Ovary (tissue), 9 donors: ENCODE measurements around the gene CBLN4. TPM values are rescaled to one million over a fixed set of nuclear protein-coding genes. Genes with fewer than 3 reads are reported as not detected.

ENCODE experiments used
- DNase-seq, 5 donors: peaks; one replicate each; pipeline ENCODE4 v3.0.0-alpha.2; 2019 to 2020
- H3K27ac ChIP-seq, 2 donors: fragments of 200-600 bp; one replicate each; pipeline versions ENCODE4 v1.5.1 to v1.8.0; 2019 to 2022
- H3K27me3 ChIP-seq: fragments of 200-600 bp; one replicate; pipeline ENCODE4 v1.8.0; 2022
- H3K36me3 ChIP-seq: fragments of 200-600 bp; sonication (generic); one replicate; pipeline ENCODE4 v1.5.1; 2019
- H3K4me1 ChIP-seq: one replicate; pipeline ENCODE4 v1.8.1; 2013; ENCODE audit warnings: mild to moderate bottlenecking, moderate library complexity; ENCODE audit not compliant: insufficient read depth
- H3K4me3 ChIP-seq: fragments of 200-600 bp; sonication (generic); one replicate; pipeline ENCODE4 v1.5.1; 2017
- H3K9me3 ChIP-seq, 2 donors: fragments of 200-600 bp in 1 of 2; sonication (generic) in 1 of 2; one replicate each; pipeline versions ENCODE4 v1.5.1 to v1.8.1; 2013 to 2019; ENCODE audit warnings: mild to moderate bottlenecking in 1 of 2, moderate library complexity in 1 of 2
- EP300 ChIP-seq: sonication (generic); formaldehyde crosslinking; IDR thresholded peaks from one replicate; pipeline ENCODE4 v1.6.1; 2017; ENCODE audit warnings: antibody characterized with exemption
- POLR2A ChIP-seq: fragments of 450-650 bp; IDR thresholded peaks from one replicate; pipeline ENCODE4 v1.6.1; 2017; ENCODE audit warnings: antibody characterized with exemption, mild to moderate bottlenecking, moderate library complexity
- WGBS, 3 donors: extraction: QIAGEN DNeasy Blood & Tissue Kit in 1 of 3; methylation state at CpG; one replicate each; pipeline versions ENCODE4 v1.1.5 to v1.1.7; 2013 to 2017; 5-methylcytosine and 5-hydroxymethylcytosine counted together
- intact Hi-C, 4 donors: fragments of 100-400 bp; cut with DNase I; formaldehyde crosslinking; loops; one replicate each; pipeline versions ENCODE4 v1.11.0 to v1.15.1; 2022 to 2023
- polyA plus RNA-seq, 2 donors: library from polyadenylated mRNA; stranded (reverse); fragments of 200-250 nt in 1 of 2; fragments of 350-450 nt in 1 of 2; fragmentation: Illumina TruSeq in 1 of 2; extraction: RNeasy Lipid Tissue Mini Kit (QIAGEN cat#74804) in 1 of 2; gene quantifications; one replicate each; pipeline ENCODE4 v1.2.3, GENCODE V29; 2013 to 2014
- total RNA-seq, 7 donors: library from RNA; depleted of rRNA in 2 of 7; stranded (reverse); fragments of >200 nt in 2 of 7; fragmentation: NEBNext Ultra II Directional in 3 of 7; extraction: Animal tissue kit (Norgen Biotek cat#: 25700) in 3 of 7; gene quantifications; one replicate each; pipeline versions ENCODE4 v1.1.0 to v1.2.4, GENCODE V29; 2016 to 2023
- TF ChIP-seq, protein P1 (sequence below), 3 donors: fragments of 450-650 bp in 2 of 3; fragments of 200-600 bp in 1 of 3; IDR thresholded peaks; one replicate each; pipeline versions ENCODE4 v1.5.1 to v1.8.0; 2016 to 2022; ENCODE audit warnings: antibody characterized with exemption in 3 of 3, mild to moderate bottlenecking in 1 of 3
- donor health status: DM: no; HTN: no; CAD: no; lungs with moderate emphysema.
- donor health status: DM: no; HTN: no; CAD: no.
- donor health status: Bipolar disorder and iron deficiency.
- donor health status: DM: yes; HTN: yes; CAD: no.
- donor health status: DM: no; HTN: no; CAD: no.
- donor health status: DM: yes; HTN: yes; CAD: no.

CBLN4 gene
- total and polyA plus RNA-seq, 9 donors = 0.36 to 12.9 (median 3.6) TPM

DNA sequence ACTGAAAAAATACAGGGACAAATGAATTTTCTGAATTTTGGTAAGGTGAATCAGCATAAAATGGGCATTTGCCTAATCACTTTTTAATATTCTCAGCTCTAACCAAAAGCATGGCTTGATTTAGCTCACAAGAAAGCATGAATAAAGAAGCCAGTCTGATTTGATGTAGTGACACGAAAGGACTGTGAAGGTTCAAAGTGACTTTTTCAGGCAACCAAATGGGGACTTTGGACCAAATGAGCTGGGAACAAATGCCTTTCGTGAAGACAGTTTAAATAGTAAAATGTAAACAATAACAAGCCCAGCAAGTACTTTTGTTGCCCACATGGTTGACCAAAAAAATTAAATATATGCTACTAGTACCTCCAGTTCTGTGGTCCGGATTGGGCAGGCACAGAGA, 12.9 kb upstream of the CBLN4 start:
- TF ChIP-seq, protein P1, sequence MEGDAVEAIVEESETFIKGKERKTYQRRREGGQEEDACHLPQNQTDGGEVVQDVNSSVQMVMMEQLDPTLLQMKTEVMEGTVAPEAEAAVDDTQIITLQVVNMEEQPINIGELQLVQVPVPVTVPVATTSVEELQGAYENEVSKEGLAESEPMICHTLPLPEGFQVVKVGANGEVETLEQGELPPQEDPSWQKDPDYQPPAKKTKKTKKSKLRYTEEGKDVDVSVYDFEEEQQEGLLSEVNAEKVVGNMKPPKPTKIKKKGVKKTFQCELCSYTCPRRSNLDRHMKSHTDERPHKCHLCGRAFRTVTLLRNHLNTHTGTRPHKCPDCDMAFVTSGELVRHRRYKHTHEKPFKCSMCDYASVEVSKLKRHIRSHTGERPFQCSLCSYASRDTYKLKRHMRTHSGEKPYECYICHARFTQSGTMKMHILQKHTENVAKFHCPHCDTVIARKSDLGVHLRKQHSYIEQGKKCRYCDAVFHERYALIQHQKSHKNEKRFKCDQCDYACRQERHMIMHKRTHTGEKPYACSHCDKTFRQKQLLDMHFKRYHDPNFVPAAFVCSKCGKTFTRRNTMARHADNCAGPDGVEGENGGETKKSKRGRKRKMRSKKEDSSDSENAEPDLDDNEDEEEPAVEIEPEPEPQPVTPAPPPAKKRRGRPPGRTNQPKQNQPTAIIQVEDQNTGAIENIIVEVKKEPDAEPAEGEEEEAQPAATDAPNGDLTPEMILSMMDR (IDR thresholded peaks at IDR 0.05) = no peak
- TF ChIP-seq EP300 (no peak), POLR2A (no peak)
- H3K4me3 ChIP-seq = no peak overlapping the region
- no peaks in the 10 kb centered on the region for H3K4me1 ChIP-seq
- H3K27me3 ChIP-seq = no peaks in the 10 kb centered on the region
- H3K36me3 ChIP-seq = no peaks in the 10 kb centered on the region
- no peaks in the 10 kb centered on the region for H3K9me3 ChIP-seq
- 71 to 76% (median 74%) methylated on average over 3 of the region's 3 CpGs for WGBS, 3 donors
- H3K27ac ChIP-seq = no peak overlapping the region
- DNase-seq = no peak
- intact Hi-C loops = no loop called here

- WGBS, 3 donors = 69 to 70% (median 69%) methylated on average over 2 of the region's 2 CpGs
- TF ChIP-seq EP300 (no peak), POLR2A (no peak)
- TF ChIP-seq, protein P1 (IDR thresholded peaks at IDR 0.05) = no peak
- Histone ChIP-seq H3K4me3 (no peak overlapping the region), H3K9me3 (no peaks in the 10 kb centered on the region), H3K27ac (no peak overlapping the region), H3K4me1 (no peaks in the 10 kb centered on the region), H3K27me3 (no peaks in the 10 kb centered on the region), H3K36me3 (no peaks in the 10 kb centered on the region)
- intact Hi-C loops = no loop called here
- no peak for DNase-seq
Observed at GRCh38 chr20:56017560-56017959, 12.2 kb upstream of the CBLN4 start.

GRCh38 chr20:56014998-56015397, 9.7 kb upstream of the CBLN4 start:
- Histone ChIP-seq H3K36me3 (no peaks in the 10 kb centered on the region), H3K27me3 (no peaks in the 10 kb centered on the region), H3K9me3 (no peaks in the 10 kb centered on the region), H3K4me1 (no peaks in the 10 kb centered on the region), H3K27ac (no peak overlapping the region), H3K4me3 (no peak overlapping the region)
- DNase-seq = no peak
- intact Hi-C loops = no loop called here
- no peak for TF ChIP-seq POLR2A
- TF ChIP-seq EP300 = no peak
- TF ChIP-seq, protein P1 (IDR thresholded peaks at IDR 0.05) = no peak
- 83 to 90% (median 89%) methylated on average over 5 of the region's 5 CpGs for WGBS, 3 donors

- WGBS, 3 donors = 79 to 91% (median 81%) methylated on average over 2 of the region's 2 CpGs
- no peaks in the 10 kb centered on the region for H3K9me3 ChIP-seq
- DNase-seq = no peak
- TF ChIP-seq, protein P1 (IDR thresholded peaks at IDR 0.05) = no peak
- TF ChIP-seq POLR2A = no peak
- no peak for TF ChIP-seq EP300
- no peaks in the 10 kb centered on the region for H3K27me3 ChIP-seq
- no peaks in the 10 kb centered on the region for H3K4me1 ChIP-seq
- H3K4me3 ChIP-seq = no peak overlapping the region
- intact Hi-C loops = no loop called here
- no peaks in the 10 kb centered on the region for H3K36me3 ChIP-seq
- H3K27ac ChIP-seq = no peak overlapping the region
Observed at GRCh38 chr20:56014151-56014550, 8.8 kb upstream of the CBLN4 start.
